GM21360 (cell line): ENCODE results near the gene GLT8D1.

ENCODE experiments used
- ATAC-seq: cut with Tn5 transposase; IDR thresholded peaks from one replicate; pipeline ENCODE4 v1.9.1; 2021; ENCODE audit warnings: mild to moderate bottlenecking, moderate library complexity; ENCODE audit not compliant: unreplicated experiment

Gene GLT8D1

DNA sequence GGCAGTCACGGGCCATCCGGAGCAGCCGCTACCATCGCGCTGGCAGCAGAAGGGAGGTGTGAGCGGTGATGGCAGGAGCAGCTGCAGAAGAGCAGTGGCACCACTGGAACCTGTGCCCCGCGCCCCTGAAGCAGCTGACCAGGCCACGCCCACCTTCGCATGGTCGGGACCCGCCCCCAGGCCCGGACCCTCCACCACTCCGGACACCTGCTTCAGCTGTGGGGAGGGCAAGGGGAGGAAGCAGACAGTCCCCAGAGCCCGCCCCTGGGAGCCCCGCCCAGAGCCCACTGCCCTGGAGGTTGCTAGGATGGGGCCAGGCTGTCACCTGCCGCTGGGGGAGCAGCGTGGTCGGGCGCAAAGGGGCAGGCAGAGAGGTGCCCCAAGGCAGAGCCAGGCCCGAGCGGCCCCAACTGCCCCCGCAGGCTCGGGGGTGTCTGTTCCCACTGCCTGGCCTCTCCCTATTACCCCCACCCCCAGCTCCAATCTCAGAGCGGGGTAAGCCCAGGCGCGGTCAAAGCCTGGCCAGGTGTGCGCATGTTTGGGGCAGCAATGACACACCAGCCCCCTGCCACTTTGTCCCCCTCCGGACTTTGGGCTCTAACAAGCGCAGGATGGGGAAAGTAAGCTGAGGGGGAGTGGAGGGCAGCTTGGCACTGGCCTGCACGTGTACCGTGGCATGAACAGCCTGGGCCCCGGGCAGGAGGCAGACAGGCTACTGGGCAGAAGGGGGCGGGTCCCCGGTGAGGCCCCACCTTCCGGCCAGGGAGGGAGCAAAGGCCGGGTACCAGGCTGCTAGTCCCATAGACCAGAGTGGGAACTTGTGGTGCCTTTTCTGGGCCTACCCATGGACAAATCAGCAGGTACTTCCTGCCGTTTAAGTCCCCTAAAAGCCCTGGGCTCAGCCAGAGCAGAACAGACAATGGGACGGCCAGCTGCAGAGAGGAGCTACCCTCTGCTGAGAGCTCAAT is 9.0 kb upstream of the GLT8D1 start:
- ATAC-seq = no peak

DNA sequence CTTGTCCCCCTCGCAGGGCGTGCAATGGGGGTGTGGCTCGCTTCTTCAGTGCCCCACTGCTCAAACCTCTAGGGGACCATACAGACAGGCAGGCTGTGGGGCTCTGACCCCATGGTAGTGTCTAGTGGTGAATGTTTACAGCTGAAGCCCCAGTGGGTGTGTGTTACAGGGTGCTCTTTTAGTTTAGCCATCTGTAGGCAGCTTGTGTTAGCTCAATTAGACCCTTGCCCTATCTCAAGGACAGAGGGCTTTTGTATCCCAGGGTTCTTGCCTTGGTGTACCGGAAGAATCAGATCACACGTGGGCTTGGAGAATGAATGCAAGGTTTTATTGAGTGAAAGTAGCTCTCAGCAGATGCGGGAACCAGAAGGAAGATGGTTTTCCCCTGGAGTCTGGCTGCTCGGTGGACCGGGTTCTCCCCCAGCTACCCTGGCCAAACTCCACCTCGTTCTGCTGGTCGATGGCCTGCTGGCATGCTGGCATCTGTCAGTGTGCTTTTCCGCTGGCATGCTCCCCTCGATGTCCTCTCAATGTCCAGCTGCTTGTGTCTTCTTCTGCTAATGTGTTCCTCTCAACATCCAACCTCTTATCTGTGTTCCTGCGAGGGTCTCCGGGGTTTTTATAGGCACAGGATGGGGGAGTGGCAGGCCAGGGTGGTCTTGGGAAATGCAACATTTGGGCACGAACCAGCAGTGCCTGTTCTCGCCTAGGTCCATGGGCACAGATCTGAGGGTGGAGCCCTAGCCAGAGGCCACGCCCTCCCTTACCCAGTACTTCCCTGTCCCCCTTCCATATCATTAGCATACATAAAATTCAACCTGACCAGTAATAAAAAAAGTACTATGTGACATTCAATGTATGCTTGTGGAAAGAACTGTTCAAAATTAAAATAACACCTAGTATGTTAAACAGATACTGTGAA is 7.0 kb upstream of the GLT8D1 start:
- no peak for ATAC-seq

DNA sequence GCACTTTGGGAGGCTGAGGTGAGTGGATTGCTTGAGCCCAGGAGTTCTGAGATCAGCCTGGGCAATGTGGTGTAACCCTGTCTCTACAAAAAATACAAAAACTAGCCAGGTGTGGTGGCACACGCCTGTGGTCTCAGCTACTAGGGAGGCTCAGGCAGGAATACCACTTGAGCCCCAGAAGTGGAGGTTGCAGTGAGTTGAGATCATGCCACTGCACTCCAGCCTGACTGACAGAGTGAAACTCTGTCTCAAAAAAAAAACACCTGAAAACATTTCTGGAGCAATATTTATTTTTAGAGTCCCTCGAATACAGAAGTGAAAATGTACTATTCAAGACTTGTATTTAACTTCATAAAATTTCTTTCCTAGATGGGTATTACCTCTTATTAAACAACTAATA is 4.9 kb upstream of the GLT8D1 start:
- no peak for ATAC-seq

DNA sequence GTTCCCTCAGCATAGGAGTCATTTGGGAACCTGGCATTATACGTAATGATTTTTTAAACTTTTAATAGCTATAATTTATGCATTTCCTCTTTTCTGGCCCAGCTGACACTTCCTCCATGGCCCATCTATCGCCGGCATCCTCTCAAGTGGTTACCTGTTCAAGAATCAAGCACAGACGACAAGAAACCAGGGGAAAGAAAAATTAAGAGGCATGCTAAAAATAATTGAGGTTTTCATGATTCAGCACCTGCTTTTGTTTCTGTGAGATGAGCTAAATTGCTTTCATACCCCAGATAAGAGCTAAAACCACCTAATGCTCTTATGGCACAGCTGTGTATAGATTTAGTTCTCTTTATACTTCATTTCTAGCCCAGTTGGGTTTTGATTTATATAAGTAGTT is 2.0 kb upstream of the GLT8D1 start:
- no peak for ATAC-seq

DNA sequence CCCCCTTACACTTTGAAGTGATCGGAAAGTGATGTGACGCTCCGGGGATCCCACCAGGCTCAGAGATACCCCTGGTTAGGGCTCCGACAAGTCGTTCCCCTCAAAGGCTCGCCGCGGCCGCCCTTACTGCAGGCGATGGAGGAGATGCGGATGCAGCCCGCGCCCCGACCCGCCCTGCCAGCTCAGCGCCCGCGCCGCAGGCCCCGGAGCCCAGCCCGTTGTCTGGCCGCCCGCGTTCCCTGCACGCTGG is 228 bp downstream of the GLT8D1 start:
- no peak for ATAC-seq

DNA sequence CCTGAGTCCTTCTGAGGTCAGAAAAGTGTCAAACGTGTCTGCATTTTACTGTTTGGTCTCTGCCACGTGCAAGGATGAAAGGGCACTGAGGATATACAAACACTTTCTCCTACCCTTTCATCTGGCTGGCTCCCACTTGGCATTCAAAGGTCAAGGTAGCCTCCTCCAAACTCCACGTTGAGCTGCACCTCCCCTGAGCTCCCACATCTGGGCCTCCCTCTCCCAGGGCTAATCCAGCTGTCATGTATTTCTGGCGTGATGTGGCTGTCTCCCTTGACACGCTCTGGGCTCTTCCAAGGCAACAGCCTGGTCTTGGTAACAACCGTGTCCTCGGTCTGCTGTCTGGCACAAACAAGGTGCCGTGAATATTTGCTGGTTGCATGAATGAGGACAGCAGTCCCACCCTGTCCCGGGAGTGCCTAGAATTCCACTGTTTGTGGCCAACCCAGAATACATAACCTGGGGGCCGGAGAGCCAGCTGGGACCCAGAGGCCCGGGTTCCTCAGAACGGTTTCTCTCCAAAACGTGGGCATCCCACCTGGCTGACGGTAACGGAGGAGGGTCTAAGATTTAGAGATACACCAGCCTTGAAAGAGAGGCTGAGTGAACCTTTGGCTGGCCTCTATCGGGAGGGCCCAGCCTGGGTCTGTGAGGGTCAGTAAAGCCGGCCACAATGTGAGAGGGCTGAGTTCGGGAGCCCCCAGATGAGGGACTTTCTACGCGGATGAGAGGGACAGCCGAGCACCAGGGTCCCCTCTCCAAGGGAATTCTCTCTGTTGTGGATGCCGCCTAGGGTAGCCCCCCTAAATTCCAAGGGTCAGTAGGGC is 767 bp downstream of the GLT8D1 start:
- peak; percentile 7 for ATAC-seq

DNA sequence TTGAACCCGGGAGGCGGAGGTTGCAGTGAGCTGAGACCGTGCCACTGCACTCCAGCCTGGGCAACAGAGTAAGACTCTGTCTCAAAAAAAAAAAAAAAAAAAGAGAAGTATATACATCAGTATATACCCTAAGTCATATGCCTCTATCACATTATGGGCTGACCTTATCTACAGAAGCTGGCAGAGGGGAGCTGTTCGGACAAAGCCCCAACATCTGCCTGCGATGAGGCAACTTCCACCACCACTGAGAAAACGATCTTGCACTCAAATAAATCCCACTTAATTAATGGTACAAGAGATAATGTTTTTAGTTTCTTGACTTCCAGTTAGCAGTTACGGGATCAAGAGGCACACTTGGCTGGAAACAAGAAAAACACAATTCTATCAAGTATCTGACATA is 2.2 kb downstream of the GLT8D1 start:
- no peak for ATAC-seq

DNA sequence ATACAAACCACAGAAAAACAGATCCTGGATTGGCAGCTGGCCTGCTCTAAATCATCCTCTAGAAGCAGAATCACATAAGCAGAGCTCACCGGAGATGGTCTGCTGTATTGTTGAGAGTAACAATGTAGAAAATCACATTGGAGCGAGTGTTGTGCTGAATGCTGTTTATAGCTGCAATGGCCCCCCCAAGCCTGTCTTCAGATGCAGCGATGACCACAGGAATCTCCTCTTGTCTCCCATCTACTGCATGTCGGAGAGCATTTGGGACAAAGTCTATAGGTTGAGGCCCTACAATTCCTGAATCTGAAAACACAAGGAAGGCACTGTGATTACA is 8.0 kb downstream of the GLT8D1 start:
- ATAC-seq = no peak

DNA sequence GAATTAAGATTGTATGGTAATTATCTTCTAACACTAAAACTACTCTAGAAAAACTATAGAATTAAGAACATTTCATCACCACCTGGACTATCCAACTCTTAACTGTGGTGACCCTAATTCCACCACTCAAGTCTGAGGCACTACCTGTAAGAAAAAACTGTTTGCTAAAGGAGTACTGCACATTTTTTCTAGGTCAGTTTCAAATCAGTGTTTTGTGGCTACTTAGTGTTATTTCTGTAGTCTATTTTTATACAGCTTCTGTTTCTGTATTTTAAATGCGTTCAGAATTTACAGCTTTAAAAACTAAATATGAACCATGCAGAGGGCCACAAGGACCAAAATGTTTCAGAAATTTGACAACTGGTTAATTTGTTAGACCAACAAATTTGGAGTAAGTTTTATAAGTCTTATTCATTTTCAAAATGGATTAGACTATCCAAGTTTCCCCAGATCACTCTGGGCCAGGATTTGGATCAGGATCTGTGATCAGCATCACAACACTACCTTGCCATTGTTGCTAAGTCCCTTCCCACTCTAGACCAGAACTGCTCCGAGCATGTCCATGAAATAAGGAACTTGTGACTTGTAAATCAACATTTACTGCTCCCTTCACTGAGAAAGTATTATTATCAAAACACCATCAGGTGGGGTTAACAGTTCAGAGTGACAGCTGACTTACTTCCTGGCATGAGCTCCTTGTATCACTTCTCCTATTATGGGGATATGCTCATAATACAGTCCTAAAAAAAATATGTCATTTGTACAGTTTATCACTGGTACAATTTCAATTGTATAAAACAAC is 8.6 kb downstream of the GLT8D1 start:
- no peak for ATAC-seq

DNA sequence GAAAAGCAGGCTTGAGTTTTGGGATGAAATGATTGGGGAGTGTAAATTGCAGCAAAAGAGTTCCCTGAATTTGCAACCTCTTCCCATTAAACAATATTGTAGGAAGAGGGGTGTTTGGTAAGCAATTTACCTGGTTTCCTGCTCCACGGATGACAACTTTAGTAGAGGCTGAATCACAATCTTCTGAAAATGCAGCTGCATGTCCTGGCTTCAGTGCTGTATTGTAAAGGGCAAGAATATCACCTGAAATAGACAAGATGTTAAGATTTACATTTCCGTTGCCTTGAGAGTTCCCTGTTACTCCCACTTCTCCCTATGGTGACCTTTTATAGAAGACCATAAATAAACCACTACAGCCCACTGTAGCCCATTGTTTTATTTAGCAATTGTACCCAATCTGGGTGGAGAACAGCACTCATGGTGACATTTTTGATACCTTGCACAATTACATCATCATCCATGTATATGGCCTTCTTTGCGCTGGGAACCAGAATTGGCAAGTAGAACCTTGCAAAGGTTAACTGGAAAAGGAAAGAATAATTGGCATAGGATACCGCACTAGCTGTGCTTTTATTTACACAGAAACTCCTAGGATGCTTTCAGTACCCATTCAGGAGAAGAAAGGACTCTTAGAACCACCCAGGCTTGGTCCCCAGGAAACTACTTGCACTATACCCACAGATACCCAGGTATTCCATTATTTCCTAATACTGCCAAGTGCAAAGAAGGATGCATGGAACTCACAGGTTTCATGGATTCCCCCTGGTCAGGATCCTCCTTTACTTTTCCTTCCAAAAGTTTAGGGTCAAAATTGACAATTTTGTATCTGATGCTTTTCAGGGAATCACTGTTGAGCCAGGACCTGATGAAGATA is 9.6 kb downstream of the GLT8D1 start:
- no peak for ATAC-seq

DNA sequence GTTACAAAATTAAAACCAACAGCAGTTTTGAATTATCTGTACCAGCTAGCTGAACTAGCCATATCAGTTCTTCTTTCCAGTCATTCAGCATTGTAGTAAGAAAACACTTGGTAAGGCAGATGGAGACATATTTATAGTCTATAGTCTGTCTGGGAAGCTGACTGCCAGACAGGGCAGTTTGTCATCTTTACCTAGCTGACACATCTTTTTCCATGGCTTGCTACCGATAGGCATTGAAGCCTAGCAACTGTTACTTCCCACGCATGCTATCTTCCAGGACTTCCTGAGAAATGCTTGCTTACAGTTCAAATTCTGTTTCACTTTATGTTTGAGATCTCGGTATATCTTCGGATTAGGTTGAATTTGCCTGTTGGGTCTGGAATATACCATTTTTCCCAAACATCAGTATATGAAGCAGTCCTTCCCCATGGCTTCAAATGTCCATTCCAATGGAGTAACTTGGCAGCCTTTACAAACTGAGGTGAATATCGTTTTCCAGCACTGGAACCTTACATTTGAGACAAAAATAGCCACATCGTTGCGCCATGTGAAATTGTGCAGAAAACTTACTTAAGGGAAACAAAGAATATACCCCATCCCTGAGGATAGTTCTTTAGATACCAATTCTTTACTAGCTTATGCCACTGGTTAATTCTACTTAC is 10.9 kb downstream of the GLT8D1 start:
- ATAC-seq = no peak

DNA sequence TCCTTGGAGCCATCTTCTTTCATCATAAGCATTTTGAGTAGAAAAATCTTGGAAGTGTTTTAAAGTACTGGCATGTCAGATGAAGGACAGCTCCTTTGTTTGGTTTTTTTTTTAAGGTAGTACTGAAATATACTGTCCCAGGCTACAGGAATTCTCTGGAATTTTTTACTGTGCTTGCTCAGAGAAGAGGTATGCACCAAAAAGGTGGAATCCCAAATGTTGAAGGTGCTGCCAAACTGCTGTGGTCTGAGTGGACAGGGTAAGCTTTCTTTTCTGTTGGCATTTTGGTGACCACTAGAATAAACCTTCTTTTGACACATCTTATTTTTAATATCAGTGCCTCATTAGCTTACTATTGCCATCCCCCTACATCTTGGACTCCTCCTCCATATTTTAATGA is 12.5 kb downstream of the GLT8D1 start:
- no peak for ATAC-seq

DNA sequence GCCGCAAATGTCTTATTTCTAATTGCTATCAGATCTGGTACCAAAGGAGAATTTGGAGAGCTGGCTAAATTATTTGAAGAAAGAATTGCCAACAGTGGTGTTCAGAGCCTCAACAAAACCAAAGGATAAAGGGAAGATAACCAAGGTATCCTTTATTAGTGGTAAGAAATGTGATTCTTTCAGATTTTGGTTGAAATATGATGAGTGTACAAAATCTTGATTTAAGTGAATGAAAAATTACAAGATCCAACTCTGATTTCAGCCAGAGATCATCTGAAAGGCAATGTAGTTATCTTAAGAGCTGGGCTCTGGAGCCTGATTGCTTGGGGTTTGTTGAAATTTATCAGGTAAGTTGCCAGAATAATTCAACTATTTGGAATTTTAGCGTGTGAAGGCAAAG is 15.0 kb downstream of the GLT8D1 start:
- ATAC-seq = no peak

DNA sequence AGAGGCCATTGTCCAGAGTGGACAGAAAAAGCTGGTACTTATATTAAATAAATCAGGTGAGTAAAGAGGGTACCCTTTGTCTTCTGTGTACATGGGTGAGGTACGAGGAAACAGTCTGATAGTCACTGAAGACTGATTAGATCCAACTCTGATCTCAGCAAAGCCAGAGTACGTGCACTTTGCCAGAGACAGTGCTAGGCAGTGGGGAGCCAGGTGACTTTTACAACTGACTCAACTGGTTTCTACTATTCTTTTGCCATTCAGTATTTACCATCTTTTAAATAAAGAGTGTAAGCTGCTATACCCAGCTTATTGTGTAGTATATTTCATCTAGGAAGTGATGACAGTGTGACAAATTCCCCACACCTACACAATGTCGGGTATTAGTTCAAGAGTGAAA is 16.4 kb downstream of the GLT8D1 start:
- no peak for ATAC-seq

DNA sequence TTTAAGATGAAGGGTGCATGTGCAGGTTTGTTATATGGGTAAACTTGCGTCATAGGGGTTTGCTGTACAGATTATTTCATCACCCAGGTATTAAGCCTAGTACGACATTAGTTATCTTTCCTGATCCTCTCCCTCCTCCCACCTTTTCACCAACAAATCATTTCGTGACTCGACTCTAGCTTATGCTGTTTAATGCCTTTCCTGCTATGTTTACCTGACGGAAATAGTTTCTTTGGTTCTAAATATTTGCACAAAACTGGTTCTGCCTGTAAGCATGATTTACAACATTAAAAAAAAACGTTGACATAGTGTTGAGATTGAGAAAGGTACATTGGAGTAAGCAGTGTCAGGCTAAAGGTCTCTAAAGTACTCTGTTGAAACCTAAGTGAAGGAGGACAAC is 17.3 kb downstream of the GLT8D1 start:
- ATAC-seq = no peak

DNA sequence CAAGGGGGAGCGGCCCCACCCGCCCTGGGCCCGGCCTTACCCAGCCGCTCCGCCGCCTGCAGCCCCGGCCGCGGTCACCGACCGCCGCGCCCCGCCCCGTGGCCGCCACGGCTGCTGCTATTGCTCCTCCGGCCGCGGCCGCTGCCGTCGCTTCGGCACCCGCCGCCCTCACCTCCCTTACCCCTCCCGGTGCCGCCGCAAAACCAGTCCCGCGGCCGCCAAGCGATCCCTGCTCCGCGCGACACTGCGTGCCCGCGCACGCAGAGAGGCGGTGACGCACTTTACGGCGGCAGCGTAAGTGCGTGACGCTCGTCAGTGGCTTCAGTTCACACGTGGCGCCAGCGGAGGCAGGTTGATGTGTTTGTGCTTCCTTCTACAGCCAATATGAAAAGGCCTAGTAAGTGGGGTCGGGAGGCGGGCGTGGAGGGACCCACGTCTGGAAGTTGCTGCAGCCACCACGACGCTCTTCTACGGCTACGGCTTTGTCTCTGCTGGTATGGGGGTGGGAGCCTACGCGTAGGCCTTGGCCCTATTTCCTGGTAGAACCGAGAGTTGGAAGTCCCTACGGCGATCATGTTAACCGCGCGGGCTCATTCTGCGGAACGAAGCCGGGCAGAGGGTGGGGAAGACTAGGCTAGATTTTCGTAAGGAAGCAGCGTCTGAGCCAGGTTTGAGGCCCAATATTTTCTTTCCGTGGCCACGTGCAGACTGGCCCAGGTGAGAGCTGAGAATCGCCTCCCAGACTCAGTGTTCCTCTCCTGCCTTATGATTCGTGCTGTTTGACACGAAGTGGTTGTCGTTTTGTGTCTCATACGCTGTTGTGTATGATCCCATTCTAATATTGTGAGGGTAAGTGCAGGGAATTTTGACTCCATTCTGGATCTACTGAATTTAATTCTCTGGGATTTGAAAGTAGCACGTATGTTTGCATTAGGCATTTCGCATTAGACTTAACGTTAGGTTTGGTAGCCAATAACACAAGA is 19.6 kb downstream of the GLT8D1 start, which contains the start of the genes GNL3 and PBRM1:
Gene GNL3 (plus strand): TSS at position 324 of the 983 bp plus-strand sequence. CDS start 61 bp downstream, at position 385.
Gene PBRM1 (minus strand): TSS at position 205 of the 983 bp plus-strand sequence.
- peak; percentile 75 for ATAC-seq

DNA sequence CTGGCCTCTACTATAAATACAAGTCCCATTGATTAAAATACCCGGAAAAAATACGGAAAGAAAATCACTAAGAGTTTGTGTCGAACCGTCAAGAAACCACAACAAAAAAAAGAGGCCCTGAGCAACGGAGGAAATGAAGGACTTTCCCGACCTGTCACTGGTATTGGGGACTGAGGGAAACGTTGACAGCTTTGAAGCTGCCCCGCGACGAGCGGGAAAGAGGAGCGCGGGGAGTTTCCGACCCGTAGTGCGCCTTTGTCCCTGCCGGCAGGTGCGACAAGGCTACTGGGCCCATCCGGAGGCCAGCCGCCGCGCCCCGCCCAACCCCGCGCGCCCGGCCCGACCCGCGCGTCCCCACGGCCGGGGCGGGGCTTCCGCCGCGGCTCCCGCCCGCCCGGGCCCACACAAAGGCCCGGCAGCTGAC is 20.3 kb downstream of the GLT8D1 start:
- peak; percentile 76 for ATAC-seq

DNA sequence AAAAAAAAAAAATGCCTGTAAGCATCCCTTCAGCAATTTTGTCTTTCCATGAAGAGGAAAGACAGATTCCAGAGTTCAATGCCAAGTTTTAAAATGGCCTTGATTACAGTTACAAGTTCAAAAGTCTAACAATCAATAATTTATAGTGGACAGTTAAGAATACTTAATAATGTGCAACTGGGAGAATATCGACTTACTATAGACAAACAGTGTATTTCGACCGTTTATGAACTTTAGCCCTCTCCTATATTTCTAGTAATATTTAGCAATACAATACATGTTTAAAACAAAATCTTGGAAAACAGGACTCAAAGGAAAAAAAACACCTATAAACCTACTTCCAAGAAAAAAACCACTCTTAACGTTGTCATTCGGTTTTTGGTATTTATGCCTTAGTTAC is 21.4 kb downstream of the GLT8D1 start:
- ATAC-seq = no peak
